Calu3 (cell line): Measurements from ENCODE around the gene IGF1R. TPM values are rescaled to one million over a fixed set of nuclear protein-coding genes. Genes with fewer than 3 reads are reported as not detected.

ENCODE experiments used
- BruUV-seq: library from RNA; stranded (reverse); fragments of 400-500 nt; replicated peaks from 2 replicates; lab custom pipeline; 2021; lab: Mats Ljungman, UMichigan
- CTCF ChIA-PET: fragments of 300-600 bp; sonication (Branson Sonifier 250); formaldehyde crosslinking; loops from one replicate; lab custom pipeline; 2022; ENCODE audit warnings: antibody characterized with exemption; lab: Charles Lee
- DNase-seq: peaks from one replicate; pipeline ENCODE4 v3.0.0; 2022
- H3K27ac Mint-ChIP-seq: one replicate; pipeline ENCODE4 v1.8.0; 2022; ENCODE audit warnings: mixed read lengths; ENCODE audit not compliant: unreplicated experiment
- H3K27me3 Mint-ChIP-seq: one replicate; pipeline ENCODE4 v1.8.0; 2022; ENCODE audit warnings: mixed read lengths; ENCODE audit not compliant: unreplicated experiment
- H3K36me3 Mint-ChIP-seq: one replicate; pipeline ENCODE4 v1.8.0; 2022; ENCODE audit warnings: mild to moderate bottlenecking, moderate library complexity, mixed read lengths; ENCODE audit not compliant: insufficient read depth, unreplicated experiment
- H3K4me1 Mint-ChIP-seq: one replicate; pipeline ENCODE4 v1.8.0; 2022; ENCODE audit warnings: mild to moderate bottlenecking, low read depth, mixed read lengths; ENCODE audit not compliant: unreplicated experiment
- H3K4me3 Mint-ChIP-seq: one replicate; pipeline ENCODE4 v1.8.0; 2022; ENCODE audit warnings: mild to moderate bottlenecking, low read depth, moderate library complexity, mixed read lengths; ENCODE audit not compliant: unreplicated experiment
- H3K9me3 Mint-ChIP-seq: one replicate; pipeline ENCODE4 v1.8.0; 2022; ENCODE audit warnings: low read depth, mixed read lengths; ENCODE audit not compliant: unreplicated experiment
- intact Hi-C: fragments of 100-400 bp; cut with micrococcal nuclease; formaldehyde crosslinking; loops from one replicate; pipeline ENCODE4 v1.10.0; 2022; ENCODE audit not compliant: unreplicated experiment
- total RNA-seq: library from RNA; stranded (reverse); gene quantifications from 2 replicates; pipeline ENCODE4 v1.2.3, GENCODE V29; 2022
- TF ChIP-seq, protein P1 (sequence below): fragments of 200-600 bp; IDR thresholded peaks from one replicate; pipeline ENCODE4 v1.8.0; 2022; ENCODE audit warnings: antibody characterized with exemption; ENCODE audit not compliant: unreplicated experiment

IGF1R gene
- total RNA-seq, 1 experiment from 2014 or later = 73.9 TPM

DNA sequence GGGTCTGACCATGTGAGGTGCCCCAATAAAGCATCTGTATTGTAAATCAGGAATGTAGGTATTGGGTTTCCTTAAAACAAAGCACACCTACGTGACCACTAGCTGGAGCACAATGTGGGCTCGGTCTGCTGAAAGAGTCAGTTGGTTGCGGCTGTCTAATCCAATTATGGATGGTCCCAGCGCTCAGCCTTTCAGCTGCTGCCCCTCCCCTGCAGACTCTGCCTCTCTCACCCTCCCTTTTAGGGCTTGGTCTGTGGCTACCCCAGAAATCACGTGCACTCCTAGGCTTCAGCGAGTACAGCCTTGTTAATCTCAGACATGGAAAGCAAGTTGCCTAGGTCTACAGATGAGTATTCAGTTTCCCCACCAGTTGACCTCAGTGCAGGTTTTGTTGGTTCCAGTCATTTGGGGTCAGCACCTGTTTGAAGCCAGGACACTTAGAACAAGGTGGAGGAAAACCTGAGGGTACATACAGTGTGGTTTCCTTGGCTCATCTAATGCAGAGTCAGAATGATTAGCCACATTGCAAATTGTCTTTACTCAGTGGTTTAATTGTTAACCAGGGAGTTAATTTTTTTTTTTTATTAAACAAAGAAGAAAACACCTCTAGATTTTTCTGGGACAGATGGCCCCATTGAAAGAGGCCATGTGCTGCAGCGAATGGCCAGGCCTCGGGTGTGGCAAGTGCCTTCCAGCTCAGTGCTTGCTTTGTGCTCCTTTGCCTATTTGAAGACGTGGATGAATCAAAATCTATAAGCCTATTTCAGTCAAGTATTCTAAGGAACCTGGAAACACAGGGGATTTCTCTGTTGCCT lies 137.7 kb downstream of the IGF1R start:
- Mint-ChIP-seq H3K4me1 (peaks cover 65% of the 10 kb centered on the region), H3K4me3 (peak overlapping the region; percentile 54), H3K36me3 (no peaks in the 10 kb centered on the region), H3K27ac (peak overlapping the region; percentile 83), H3K9me3 (no peaks in the 10 kb centered on the region), H3K27me3 (no peaks in the 10 kb centered on the region)
- intact Hi-C loops = loop anchor here (5.0 to 10.0 kb wide), 3 partner anchors 111 to 289 kb away; no protein-coding TSS in a partner anchor
- CTCF ChIA-PET = interaction anchor here (0.6 to 2.4 kb wide), 9 partner anchors 11 to 273 kb away, joined by 3 to 15 read pairs (median 3); no protein-coding TSS in a partner anchor
- peak; percentile 70 for DNase-seq
- TF ChIP-seq, protein P1, sequence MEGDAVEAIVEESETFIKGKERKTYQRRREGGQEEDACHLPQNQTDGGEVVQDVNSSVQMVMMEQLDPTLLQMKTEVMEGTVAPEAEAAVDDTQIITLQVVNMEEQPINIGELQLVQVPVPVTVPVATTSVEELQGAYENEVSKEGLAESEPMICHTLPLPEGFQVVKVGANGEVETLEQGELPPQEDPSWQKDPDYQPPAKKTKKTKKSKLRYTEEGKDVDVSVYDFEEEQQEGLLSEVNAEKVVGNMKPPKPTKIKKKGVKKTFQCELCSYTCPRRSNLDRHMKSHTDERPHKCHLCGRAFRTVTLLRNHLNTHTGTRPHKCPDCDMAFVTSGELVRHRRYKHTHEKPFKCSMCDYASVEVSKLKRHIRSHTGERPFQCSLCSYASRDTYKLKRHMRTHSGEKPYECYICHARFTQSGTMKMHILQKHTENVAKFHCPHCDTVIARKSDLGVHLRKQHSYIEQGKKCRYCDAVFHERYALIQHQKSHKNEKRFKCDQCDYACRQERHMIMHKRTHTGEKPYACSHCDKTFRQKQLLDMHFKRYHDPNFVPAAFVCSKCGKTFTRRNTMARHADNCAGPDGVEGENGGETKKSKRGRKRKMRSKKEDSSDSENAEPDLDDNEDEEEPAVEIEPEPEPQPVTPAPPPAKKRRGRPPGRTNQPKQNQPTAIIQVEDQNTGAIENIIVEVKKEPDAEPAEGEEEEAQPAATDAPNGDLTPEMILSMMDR = no peak
- BruUV-seq = no TSS peak

DNA sequence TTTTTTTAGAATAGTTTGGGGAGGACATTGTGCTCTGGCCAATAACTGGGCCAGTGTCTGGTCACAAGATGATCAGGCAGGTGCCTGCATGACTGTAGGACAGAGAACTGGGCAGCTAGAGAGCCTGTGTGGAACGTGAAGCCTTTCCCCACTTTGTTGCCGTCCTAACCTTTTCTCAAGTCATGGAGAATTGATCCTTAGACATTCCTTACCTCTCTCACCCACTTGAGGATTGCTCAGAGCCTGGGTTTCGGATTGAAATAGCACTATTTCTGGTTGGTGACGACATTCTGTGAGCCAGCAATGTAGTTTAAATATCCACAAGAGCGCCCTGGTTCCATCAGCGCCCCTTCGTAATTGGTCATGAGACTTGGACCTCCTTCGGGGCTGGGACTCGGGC lies 138.4 kb downstream of the IGF1R start:
- CTCF ChIA-PET = interaction anchor here (0.6 to 2.4 kb wide), 7 partner anchors 10 to 64 kb away, joined by 3 to 15 read pairs (median 4); no protein-coding TSS in a partner anchor

DNA sequence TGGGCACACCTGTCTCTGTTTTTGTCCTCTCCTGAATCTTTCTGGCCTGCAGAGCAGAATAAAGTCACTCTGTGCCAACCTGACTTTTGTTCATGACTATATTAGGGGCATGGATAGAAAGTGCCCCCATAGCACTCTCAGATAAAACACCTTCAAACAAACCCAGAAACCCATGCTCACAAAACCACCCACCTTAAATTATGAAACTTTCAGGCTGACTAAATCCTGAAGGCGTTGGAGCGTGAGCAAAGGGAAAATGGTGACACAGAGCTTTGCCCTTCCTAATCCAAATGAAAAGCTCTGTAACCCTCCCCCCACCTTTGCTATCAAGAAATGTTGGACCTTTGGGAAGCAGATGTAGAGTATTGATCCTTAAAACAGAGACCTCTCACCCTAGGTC lies 138.9 kb downstream of the IGF1R start:
- no peak for DNase-seq
- Mint-ChIP-seq H3K4me3 (no peak overlapping the region), H3K9me3 (no peaks in the 10 kb centered on the region), H3K27me3 (no peaks in the 10 kb centered on the region), H3K4me1 (peaks cover 65% of the 10 kb centered on the region), H3K27ac (peak overlapping the region; percentile 83), H3K36me3 (no peaks in the 10 kb centered on the region)
- no TSS peak for BruUV-seq
- TF ChIP-seq, protein P1 = no peak
- CTCF ChIA-PET = interaction anchor here (2.4 kb wide), 1 partner anchor 64 kb away, joined by 15 read pairs; no protein-coding TSS in a partner anchor
- intact Hi-C loops = loop anchor here (5.0 to 10.0 kb wide), 3 partner anchors 110 to 288 kb away; no protein-coding TSS in a partner anchor

More for the DNA sequence above, 138.4 kb downstream of the IGF1R start:
- Mint-ChIP-seq H3K27ac (peak overlapping the region; percentile 83), H3K9me3 (no peaks in the 10 kb centered on the region), H3K36me3 (no peaks in the 10 kb centered on the region), H3K27me3 (no peaks in the 10 kb centered on the region), H3K4me1 (peaks cover 65% of the 10 kb centered on the region), H3K4me3 (peak overlapping the region; percentile 54)
- no TSS peak for BruUV-seq
- TF ChIP-seq, protein P1 = no peak
- intact Hi-C loops = loop anchor here (5.0 to 10.0 kb wide), 3 partner anchors 111 to 288 kb away; no protein-coding TSS in a partner anchor
- no peak for DNase-seq

- no peaks in the 10 kb centered on the region for H3K27me3 Mint-ChIP-seq
- peaks cover 60% of the 10 kb centered on the region for H3K4me1 Mint-ChIP-seq
- H3K4me3 Mint-ChIP-seq = no peak overlapping the region
- H3K9me3 Mint-ChIP-seq = no peaks in the 10 kb centered on the region
- H3K36me3 Mint-ChIP-seq = no peaks in the 10 kb centered on the region
- BruUV-seq = no TSS peak
- intact Hi-C loops = loop anchor here (5.0 to 10.0 kb wide), 3 partner anchors 109 to 287 kb away; no protein-coding TSS in a partner anchor
- peak overlapping the region; percentile 22 for H3K27ac Mint-ChIP-seq
- TF ChIP-seq, protein P1 = no peak
- CTCF ChIA-PET = interaction anchor here (1.3 kb wide), 1 partner anchor 20 kb away, joined by 3 read pairs; no protein-coding TSS in a partner anchor
- DNase-seq = no peak
Measured at GRCh38 chr15:98787936-98788757, 139.8 kb downstream of the IGF1R start.
